Ascending aorta (tissue), 2 donors: Measurements from ENCODE around the gene GGCX. TPM values are rescaled to one million over a fixed set of nuclear protein-coding genes. Genes with fewer than 3 reads are reported as not detected.
"Not testable (repeated sequence)": the region's sequence is repeated elsewhere in the genome, so short reads cannot be mapped to it uniquely, and the experiment has no call there.

ENCODE experiments used
- DNase-seq, 2 donors: peaks; one replicate each; pipeline ENCODE4 v3.0.0-alpha.2; 2019; ENCODE audit warnings: low spot score in 2 of 2
- H3K27ac ChIP-seq, 2 donors: fragments of 200-600 bp; sonication (generic); one replicate each; pipeline ENCODE4 v1.5.1; 2016 to 2017; ENCODE audit warnings: mild to moderate bottlenecking in 1 of 2
- H3K27me3 ChIP-seq: fragments of 200-600 bp; sonication (generic); one replicate; pipeline ENCODE4 v1.5.1; 2017
- H3K36me3 ChIP-seq, 2 donors: fragments of 200-600 bp; sonication (generic); one replicate each; pipeline ENCODE4 v1.5.1; 2016
- H3K4me1 ChIP-seq, 2 donors: fragments of 200-600 bp; sonication (generic); one replicate each; pipeline ENCODE4 v1.5.1; 2016 to 2017; ENCODE audit warnings: mild to moderate bottlenecking in 1 of 2
- H3K4me3 ChIP-seq, 2 donors: fragments of 200-600 bp; sonication (generic); one replicate each; pipeline ENCODE4 v1.5.1; 2016 to 2017; ENCODE audit warnings: mild to moderate bottlenecking in 1 of 2
- H3K9me3 ChIP-seq, 2 donors: fragments of 200-600 bp; sonication (generic); one replicate each; pipeline ENCODE4 v1.5.1; 2016
- CTCF ChIP-seq, 3 experiments: fragments of 200-600 bp in 2 of 3; fragments of 450-650 bp in 1 of 3; sonication (generic) in 2 of 3; IDR thresholded peaks; one replicate each; pipeline ENCODE4 v1.5.1; 2016 to 2019; ENCODE audit warnings: antibody characterized with exemption in 3 of 3, mild to moderate bottlenecking in 1 of 3, moderate library complexity in 1 of 3
- intact Hi-C: fragments of 100-400 bp; cut with DNase I; formaldehyde crosslinking; loops from one replicate; pipeline ENCODE4 v1.15.1; 2023
- total RNA-seq: library from RNA; depleted of rRNA; stranded (reverse); fragments of >200 nt; gene quantifications from one replicate; pipeline ENCODE4 v1.1.0, GENCODE V29; 2016

GGCX gene
- total RNA-seq, 1 donor from 2014 or later, result 31.9 TPM

GRCh38 chr2:85575739-85576138 is 14.4 kb upstream of the GGCX start:
- no peak for TF ChIP-seq CTCF (IDR thresholded peaks at IDR 0.05)
- Histone ChIP-seq H3K36me3 (no peaks in the 10 kb centered on the region), H3K9me3 (no peaks in the 10 kb centered on the region), H3K27ac (no peak overlapping the region), H3K4me3 (no peak overlapping the region), H3K4me1 (no peaks in the 10 kb centered on the region), H3K27me3 (no peaks in the 10 kb centered on the region)
- intact Hi-C loops, result no loop called here
- DNase-seq, result no peak

DNA sequence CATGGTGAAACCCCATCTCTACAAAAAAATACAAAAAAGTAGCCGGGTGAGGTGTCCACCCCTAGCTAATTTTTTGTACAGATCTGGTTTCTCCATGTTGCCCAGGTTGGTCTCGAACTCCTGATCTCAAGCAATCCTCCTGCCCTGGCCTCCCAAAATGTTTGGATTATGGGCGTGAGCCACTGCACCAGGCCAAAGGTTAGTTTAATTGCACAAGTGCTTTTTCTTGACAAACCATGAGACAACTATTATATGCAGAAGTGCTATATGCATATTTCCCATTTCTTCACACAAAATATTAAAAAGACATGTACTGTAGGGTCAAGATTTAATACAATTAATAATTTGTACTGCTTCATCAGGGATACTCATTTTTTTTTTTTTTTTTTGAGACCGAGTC is 5.0 kb upstream of the GGCX start:
- Histone ChIP-seq H3K27me3 (no peaks in the 10 kb centered on the region), H3K27ac (no peak overlapping the region), H3K4me1 (peaks cover 0 to 5% of the 10 kb centered on the region in 2 donors), H3K9me3 (no peaks in the 10 kb centered on the region), H3K36me3 (no peaks in the 10 kb centered on the region), H3K4me3 (no peak overlapping the region)
- no peak for TF ChIP-seq CTCF (IDR thresholded peaks at IDR 0.05)
- DNase-seq, result no peak
- intact Hi-C loops, result no loop called here

DNA sequence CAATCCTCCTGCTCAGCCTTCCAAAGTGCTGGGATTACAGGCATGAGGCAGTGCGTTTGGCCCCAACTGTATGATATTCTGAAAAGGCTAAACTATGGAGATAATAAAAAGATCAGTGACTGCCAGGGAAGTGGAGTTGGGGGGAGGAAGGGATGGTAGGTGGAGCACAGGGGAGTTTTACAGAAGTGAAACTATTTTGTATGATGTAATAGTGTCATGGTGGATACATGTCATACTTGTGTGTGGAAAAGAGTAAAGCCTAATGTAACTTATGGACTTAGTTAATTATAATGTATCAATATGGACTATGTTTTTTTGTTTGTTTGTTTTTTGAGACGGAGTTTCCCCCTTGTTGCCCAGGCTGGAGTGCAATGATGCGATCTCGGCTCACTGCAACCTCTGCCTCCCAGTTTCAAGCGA is 2.9 kb upstream of the GGCX start:
- Histone ChIP-seq H3K27me3 (no peaks in the 10 kb centered on the region), H3K27ac (no peak overlapping the region), H3K4me1 (peaks cover 3 to 16% of the 10 kb centered on the region in 2 donors), H3K36me3 (no peaks in the 10 kb centered on the region), H3K4me3 (no peak overlapping the region), H3K9me3 (no peaks in the 10 kb centered on the region)
- DNase-seq, result no peak
- TF ChIP-seq CTCF (IDR thresholded peaks at IDR 0.05), result no peak
- intact Hi-C loops, result no loop called here

DNA sequence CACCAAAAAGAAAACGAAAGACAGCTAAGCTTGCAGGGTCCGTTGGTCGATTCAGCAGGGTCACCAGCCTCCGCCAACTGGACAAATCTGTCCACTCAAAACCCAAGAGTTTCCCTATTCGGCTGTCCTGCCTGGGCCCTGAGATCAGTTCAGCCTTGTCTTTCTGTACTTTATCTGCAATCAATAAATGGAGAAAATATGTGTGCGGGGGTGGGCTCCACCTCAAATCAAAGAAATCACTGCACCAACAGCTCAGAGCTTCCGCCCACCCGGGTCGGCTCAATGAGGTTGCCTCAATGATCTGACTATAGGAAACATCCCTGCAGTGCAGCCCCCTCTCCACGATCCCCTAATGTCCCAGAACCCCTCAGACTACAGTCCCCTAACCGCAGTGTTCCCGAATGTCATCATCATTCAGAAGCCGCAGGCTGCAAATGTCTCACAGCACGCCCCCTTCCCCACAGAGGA is 447 bp downstream of the GGCX start:
- Histone ChIP-seq H3K9me3 (no peaks in the 10 kb centered on the region), H3K4me1 (peaks cover 3 to 16% of the 10 kb centered on the region in 2 donors), H3K4me3 (peak overlapping the region; percentile 77 to 79), H3K36me3 (peaks cover 0 to 22% of the 10 kb centered on the region in 2 donors), H3K27me3 (no peaks in the 10 kb centered on the region), H3K27ac (peak overlapping the region; percentile 76 to 86)
- no peak for DNase-seq
- intact Hi-C loops, result loop anchor here (1.0 to 2.0 kb wide), 4 partner anchors 22 to 56 kb away; partner anchors contain the start of genes MAT2A, TMEM150A, USP39 and VAMP5
- TF ChIP-seq CTCF (IDR thresholded peaks at IDR 0.05), result no peak

GRCh38 chr2:85560403-85560726 is 928 bp downstream of the GGCX start:
- DNase-seq, H3K27ac ChIP-seq, H3K9me3 ChIP-seq, H3K27me3 ChIP-seq: not testable (repeated sequence)
- intact Hi-C loops, result loop anchor here (2.0 kb wide), 3 partner anchors 22 to 56 kb away; partner anchors contain the start of genes MAT2A, USP39 and VAMP5
- Histone ChIP-seq H3K4me1 (peaks cover 3 to 16% of the 10 kb centered on the region in 2 donors), H3K36me3 (peaks cover 2 to 27% of the 10 kb centered on the region in 2 donors), H3K4me3 (peak overlapping the region; percentile 77 to 79)

DNA sequence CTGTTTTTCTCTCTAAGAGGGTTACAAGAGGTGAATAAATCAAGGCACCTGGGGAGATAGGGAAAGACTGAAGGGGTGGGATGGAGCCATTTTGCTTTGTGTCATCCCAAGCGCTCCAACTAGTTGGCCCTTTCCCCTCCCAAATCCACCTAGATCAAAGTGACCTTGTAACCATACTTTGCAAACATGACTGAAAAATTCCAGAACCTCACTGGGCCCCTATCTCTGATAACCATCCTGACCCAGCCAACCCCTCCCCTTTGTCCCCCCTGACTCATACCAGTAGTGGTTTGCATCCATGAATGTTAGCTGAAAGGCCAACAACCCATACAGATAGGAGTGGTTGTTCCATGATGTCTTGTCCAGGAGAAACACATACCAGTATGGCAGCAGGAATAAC is 3.1 kb downstream of the GGCX start:
- no peak for DNase-seq
- TF ChIP-seq CTCF (IDR thresholded peaks at IDR 0.05), result no peak
- H3K9me3 ChIP-seq, result no peaks in the 10 kb centered on the region
- no peaks in the 10 kb centered on the region for H3K27me3 ChIP-seq
- H3K4me1 ChIP-seq, result peaks cover 3 to 16% of the 10 kb centered on the region in 2 donors
- no peak overlapping the region for H3K27ac ChIP-seq
- H3K36me3 ChIP-seq, result peaks cover 20 to 49% of the 10 kb centered on the region in 2 donors
- intact Hi-C loops, result no loop called here
- H3K4me3 ChIP-seq, result no peak overlapping the region
